ENCODE data around the gene GLCE.

DNA sequence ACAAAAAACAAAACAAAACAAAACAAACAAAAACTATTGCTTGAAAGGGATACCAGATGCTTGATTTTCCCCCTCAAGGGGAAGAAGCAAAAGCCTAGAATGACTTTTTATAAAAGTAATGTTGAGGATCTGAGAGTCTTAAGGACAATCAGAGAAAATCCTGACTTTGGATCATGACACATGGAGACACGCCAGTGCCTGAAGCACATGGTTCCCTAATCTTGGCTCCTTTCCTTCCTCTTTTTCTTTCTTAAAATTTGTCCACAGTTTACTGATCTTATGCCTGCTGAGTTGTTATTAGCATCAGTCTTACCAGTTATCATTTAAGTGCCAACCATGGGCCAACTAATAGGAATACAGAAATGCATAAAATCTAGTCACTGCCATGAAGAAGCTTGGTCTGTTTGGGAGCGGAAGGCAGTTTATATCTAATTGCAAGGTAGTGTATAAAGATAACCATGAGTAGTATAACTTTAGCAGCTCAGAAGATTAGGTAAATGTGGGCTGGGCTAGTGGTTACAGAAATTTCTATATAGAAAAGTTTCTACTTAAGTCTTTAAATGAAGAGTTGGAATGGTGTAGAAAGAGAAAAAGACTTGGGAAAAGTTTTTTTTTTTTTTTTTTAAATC lies 6.9 kb downstream of the GLCE start:
- TF ChIP-seq POLR2A (IDR thresholded peaks at IDR 0.05; ENCODE audit: low read depth, low read length): no peak
- no peak for TF ChIP-seq TAF1 (IDR thresholded peaks at IDR 0.05; ENCODE audit: low read depth, low read length)
- TF ChIP-seq POLR2AphosphoS5 (IDR thresholded peaks at IDR 0.05; ENCODE audit: low read depth, low read length): no peak
- TF ChIP-seq POU2F2 (IDR thresholded peaks at IDR 0.05; ENCODE audit: low read depth, low read length): no peak
